Right hindlimb (tissue), 1 donor: ENCODE data around the gene CPPED1.

ENCODE experiments used
- DNase-seq: peaks from one replicate; pipeline ENCODE4 v3.0.0-alpha.2; 2018

CPPED1 gene

DNA sequence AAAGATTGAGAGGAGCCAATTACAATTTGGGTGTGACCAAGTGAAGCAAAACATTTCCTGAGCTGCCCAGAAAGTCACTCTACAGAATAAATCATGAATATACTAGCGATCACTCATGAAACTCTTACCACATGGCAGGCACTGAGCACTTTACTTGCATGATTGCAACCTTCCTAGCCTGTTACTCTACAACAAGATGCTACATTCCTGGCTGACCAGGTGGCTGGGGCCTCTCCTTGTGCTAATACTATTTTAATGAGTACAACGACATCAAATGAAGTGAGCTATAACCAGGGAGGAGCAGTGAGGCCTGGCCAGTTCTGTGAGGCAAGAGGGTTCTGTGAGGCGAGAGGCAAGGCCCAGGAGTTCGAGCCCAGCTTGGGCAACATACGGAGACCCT, 75.2 kb downstream of the CPPED1 start:
- no peak for DNase-seq

DNA sequence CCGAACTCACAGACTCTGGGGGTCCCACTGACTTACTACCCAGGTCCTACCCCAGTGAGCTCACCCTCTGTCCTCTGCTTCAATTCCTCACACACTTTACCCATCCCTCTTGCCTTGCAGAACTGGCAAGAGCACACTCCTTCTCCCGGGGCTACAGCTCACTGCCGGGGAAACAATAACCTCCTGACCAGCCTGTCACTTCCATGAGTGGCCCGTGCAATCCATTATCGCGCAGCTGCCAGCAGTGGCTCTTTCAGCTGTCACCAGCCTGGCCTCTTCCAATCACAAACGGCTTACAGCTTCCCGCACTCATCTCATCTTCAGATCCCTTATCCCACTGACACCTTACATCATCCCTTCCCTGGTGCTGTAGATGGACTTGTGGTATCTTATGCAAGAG, 79.5 kb downstream of the CPPED1 start:
- DNase-seq = no peak

DNA sequence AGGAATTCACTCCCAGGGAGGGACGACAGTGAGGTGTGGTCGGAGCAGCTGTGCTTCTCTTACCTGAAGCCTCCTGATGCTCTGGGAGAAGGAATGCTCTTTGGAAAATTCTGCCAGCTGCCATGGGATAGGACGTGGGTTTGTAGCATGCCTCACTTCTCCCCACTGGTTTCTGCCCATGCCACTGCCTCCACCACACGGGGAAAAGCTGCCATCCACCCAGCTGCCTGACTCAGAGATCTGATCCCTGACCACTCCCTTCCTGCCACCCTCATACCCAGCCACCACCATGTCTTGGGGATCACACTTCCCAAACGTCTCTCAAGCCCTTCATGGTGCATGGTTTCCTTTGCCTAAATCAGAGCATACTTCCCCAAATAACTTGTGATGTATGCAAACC, 80.0 kb downstream of the CPPED1 start:
- DNase-seq = no peak

DNA sequence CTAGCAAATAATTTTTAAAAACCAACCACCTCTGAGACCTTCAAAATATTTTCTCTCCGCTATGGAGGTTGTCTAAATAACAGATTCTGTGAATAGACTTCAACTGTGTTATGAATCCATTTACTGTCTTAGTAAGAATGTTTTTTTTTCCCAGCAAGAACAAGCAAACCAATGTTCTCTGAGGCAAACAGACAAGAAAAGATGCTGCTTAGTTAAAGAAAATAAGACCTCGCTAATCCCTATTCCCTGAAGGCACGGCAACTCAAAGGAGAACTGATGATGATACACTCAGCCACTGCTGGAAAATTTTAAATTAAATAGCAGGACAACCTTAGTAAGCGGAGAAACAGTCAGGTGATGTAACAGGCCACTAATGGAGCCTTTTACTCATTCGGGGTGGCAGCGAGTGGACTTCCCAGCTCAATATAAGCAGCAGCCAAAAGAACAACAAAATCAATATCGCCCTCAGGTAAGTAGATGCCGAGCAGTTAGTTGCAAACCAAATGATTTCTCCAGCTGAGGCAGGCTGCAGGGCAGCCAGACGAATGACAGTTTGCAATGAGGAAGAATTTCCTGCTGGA, 81.8 kb downstream of the CPPED1 start:
- peak; percentile 23 for DNase-seq

DNA sequence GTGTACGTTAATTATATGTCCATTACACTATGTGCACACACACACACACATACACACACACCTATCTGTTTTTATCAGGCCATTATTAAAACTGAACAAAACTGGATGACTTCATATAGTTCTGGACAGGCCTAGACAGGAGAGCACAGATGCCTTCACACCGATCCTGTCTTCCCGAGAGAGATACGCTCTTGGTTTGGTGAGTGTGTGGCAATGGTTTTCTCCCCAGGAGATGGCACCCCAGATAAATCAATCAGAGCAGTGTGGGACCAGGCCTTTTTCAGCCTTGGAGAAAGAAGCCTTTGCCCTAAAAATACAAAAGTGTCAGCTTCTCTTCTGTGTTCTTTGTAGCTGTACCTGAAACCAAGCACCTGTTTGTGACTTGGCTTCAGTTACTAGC, 83.7 kb downstream of the CPPED1 start:
- DNase-seq = no peak

DNA sequence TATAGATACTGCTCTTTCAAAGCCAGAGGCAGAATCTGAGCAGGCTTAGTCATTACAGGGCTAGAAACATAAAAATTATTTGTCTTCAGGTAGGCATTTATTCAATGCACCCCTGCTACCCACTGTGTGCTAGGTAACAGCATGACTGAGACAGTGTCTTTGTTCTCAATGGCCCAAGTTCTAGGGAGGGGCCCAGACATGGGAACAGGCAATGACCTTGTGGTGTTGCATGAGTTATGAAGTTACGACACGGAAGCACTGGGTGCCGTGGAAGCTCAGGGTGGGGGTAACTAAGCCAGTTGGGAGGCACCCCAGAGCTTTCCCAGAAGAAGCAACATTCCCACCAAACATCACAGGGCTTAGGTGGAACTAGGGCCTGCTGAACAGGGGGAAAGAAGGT, 87.0 kb downstream of the CPPED1 start:
- DNase-seq = no peak

DNA sequence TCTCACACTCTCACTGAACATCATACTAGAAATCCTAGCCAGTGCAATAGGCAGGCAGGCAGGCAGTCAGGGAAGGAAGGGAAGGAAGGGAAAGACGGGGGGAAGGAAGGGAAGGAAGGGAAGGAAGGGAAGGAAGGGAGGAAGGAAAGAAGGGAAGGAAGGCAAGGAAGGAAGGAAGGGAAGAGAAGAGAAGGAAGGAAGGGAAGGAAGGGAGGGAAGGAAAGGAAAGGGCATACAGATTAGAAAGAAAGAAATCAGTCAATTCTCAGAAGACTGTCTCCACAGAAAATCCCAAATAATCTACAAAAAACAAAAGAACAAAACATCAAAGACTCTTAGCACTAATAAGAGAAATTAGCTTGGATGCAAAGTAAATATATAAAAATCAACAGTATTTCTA, 93.9 kb downstream of the CPPED1 start:
- DNase-seq = no peak

DNA sequence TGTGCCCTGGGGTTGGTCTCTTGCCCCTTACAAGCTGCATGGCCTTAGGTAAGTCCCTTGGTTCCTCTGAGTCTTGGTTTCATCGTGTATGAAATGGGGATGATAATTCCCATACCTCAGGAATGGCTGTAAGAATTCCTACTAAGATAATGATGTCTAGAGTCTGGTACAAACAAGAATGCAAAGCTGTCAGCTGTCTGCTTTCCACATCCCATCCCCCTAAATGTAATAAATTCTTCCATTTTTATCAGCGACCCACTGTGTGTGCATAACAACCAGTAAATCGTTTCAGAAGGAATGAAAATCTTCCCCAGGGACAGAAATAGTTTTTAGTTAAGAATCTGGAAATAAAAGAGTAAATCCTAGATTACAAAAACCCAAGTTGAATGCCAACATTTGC, 95.4 kb downstream of the CPPED1 start:
- no peak for DNase-seq

DNA sequence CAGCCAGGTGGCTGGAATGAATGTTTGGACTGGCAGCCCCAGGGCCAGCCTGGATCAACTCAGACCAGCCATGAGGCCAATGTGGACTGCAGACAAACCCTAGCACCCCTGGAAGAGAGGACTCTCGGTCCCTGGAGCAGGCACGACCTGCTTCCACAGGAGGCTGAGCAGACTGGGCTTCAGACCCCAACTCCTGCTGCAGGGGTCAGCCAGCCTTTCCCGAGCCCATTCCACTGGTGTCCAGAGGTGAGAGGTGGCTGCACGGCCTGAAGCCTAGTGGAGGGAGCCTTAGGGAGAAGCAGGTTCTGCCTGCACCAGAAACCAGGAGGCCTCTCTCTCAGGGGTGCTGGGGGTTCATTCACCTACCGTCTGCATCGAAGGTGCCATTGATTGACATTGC, 97.1 kb downstream of the CPPED1 start:
- no peak for DNase-seq

DNA sequence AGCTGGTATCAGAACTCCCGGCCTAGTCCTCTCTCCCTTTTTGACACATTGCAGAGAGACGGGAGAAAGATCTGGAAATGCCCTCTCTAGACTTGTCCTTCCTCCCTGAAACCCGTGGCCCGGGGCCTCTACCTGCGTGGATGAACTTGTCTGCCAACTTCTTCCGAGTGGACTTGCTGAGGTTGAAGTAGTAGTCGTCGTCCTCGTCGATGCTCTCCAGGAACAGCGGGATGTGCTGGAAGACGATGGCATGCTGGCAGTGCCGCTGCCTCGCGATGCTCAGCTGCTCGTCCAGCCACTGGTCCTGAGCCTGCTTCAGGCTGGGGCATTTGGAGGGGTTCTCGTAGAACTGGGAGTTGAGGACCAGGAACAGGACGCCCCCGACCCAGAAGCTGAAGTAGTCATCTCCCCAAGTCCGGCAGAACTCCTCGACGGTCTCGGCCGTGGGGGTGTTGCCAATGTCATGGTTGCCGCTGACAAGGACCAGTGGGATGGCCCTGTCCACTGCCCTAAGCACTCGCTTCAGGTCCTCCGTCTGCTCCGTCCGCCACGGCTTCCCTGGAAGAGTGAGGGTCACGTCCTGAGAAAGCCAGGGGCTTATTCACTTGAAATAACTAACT, 99.1 kb downstream of the CPPED1 start:
- DNase-seq = no peak

DNA sequence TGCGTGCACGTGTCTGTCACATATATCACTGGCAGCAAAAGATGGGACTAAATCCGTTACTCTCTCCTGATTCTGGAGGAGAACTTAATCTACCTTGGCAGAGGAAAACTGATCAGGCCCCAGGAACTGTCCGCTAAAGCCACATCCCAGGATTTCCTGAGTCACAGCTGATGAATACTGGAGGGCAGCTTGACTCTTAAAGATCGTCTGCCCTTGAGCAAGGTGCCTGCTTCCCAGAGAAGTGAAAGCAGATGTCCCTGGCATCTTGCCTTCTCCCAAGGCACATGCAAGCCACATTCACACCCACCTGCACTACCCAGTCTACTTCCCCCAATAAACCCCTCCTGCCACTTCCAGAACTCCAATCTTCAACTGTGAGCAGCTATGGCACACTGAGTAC, 99.8 kb downstream of the CPPED1 start:
- DNase-seq = no peak

DNA sequence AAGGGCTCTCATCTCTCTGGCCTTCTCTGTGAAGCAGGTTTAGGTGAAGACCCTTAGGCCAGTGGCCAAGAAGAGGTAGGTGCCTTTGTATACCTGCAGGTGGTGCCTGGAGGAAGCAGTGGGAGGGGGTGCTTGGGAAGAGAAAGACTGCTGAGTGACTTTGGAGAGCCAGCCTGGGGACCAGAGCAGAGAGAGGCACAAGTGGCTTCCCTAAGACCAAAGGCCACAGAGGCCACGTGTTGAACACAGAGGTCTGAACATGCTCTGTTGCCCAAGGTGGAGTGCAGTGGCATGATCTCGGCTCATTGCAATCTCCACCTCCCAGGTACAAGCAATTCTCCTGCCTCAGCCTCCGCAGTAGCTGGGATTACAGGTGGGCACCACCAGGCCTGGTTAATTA, 103.5 kb downstream of the CPPED1 start:
- DNase-seq = no peak

DNA sequence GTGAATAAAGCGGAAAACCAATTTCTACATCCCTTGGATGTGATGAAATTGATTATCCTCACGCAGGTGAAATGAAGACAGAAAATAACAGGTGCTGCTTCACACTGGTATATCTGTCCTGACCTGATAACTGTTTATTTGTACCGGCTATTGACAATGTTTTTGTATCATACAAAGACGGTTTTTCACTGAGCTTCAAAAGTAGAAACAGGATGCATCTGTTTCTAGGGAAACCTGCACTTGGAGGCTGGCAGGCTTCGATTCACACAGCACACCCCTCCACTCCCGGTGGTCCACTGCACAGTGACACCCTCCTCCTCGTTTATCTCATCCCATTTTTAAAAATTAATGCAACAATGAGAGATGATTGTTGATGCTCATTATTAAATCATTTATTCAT, 104.5 kb downstream of the CPPED1 start:
- DNase-seq = no peak

DNA sequence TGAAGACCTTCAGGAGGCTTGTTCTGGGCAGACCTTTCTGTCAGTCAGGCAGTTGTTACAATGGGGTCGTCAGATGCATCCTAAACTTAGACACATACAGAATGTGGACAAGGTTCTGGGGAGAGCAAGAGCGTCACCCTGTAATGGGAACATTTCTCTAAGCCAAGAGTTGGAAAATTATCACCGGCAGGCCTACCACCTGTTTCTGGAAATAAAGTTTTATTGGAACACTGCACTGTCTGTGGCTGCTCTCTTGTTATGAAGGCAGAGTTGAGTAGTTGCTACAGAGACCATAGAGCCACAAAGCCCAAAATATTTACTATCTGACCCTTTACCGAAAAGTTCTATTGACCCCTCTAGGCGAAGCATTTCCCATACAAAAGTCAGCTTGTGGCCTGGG, 106.2 kb downstream of the CPPED1 start:
- no peak for DNase-seq

DNA sequence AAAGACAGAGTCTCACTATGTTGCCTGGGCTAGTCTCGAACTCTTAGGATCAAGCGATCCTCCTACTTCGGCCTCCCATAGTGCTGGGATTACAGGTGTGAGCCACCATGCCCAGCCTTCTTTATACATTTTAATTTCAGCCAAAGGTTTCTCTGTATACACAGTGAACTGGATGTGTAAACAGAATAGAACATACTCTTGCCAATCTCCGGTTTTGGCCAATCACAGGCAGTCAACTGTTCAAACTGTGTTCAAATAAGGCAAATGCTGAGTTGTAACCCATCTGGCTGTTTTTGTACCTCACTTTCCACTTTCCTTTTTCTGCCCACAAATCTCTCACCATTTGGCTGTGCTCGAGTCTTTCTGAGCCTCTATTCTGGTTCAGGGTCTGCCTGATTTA, 108.2 kb downstream of the CPPED1 start:
- no peak for DNase-seq

DNA sequence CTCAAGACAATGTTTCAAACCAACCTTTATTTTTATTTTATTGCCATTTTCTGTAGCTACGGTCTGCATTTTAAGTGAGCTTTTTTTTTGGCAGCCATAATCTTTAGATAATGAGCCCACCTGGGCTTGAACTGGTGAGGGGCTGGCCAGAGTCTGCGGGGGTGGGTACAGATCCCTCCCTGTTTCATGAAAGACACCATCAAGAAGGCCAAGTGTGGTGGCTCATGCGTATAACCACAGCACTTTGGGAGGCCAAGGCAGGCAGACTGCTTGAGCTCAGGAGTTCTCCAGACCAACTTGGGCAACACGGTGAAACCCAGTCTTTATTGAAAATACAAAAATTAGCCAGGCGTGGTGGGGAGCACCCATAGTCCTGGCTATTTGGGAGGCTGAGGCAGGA, 113.7 kb downstream of the CPPED1 start:
- DNase-seq = no peak

DNA sequence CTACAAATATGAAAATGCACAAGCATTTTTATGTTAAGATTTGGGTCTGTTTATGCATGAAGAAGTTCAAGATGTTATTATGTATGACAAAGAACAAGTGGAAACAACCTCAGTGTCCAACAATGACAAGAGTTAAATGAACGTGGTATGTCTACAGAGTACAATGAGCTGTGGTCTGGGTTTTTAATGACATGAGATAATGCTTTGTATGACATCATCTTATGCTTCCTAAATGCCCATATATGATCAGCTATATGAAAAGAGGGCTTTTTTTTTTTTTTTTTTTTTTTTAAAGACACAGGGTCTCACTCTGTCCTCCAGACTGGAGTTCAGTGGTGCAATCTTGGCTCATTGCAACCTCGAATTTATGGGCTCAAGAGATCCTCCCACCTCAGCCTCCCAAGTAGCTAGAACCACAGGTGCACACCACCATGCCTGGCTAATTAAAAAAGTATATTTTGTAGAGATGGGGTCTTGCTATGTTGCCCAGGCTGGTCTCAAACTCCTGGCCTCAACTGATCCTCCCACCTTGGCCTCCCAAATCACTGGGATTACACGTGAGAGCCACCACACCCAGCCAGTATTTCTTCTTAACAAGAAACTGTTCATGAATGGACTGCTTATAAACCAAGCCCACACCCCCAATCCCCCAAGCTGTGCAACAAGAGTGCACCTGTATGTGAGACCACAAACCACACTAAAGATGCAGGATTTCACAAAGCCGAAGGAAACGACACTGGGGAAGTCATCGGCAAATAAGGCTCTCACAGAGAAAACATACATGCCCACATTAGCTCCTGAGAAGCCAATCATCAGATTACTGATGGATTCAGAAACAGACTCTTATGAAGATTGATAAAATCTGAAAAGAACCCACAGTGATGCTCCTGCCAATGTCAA, 114.5 kb downstream of the CPPED1 start:
- DNase-seq = no peak

DNA sequence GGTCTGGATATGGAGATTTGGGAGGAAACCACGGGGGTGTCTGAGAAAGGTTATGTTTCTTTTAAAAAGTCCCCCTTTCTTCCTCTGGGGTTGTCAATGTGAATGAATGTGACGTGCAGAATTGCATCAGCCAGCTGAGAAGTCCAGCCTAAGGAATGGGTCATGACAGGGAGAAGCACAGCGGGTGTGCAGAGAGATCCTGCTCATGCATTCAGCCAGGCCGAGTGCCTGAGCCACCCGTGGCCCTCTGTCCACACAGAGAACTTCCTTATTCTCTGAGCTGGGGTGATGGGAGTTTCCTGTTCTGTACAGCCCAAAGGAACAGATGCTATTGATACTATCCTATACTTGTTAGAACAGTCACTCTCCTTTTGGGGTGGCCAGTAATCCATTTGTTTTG, 117.9 kb downstream of the CPPED1 start:
- DNase-seq = no peak

DNA sequence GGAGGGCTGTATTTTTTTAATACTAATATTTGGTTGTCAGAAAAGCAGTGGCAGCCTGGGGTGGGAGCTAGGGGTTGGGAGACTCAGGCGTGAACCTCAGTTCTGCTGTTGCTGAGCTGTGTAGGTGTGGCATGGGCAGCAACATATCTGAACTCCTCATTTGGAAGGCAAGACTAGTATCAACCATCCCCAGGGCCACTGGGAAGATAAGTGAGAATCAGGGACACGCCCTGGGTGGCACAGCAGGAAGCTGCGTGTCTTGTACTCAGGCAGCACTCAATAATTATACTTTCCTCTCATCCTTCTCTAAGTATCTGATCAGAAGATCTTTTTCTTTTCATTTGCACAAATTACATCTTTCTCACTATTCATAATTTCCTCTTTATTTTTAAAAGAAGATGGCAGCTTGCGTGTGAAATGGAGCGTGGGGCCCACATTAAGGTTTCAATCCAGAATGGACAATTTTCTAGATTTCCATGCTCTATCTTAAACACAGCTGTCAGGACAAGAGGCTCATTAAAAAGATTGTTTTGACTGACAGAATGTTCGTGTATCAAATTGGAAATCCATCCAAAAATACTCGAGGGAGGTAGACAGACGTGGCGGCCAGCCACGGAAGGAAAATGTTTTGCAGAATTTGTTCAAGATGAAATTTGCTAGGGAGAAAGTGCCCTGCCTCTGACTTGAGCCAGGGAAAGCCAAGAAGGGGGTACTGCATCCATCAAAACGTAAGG, 121.1 kb downstream of the CPPED1 start:
- no peak for DNase-seq

DNA sequence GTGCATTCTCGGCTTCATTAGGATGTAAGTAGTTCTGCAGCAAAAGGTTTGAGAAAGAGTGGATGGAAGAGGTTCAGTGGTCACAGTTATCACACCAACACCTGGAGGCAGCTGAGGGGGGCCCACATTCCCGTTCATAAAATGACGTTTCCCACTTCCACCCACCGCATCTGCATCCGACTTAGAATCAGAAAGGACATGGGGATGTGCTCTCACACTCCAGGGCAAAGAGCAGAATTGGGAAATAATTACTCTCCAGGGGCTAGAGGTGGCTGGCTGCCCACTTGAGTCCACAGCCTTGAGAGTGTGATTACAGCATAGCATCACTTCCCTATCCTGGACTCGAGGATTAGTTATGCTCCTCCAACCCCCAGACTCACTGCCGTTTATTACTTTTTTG, 122.0 kb downstream of the CPPED1 start:
- DNase-seq = no peak

DNA sequence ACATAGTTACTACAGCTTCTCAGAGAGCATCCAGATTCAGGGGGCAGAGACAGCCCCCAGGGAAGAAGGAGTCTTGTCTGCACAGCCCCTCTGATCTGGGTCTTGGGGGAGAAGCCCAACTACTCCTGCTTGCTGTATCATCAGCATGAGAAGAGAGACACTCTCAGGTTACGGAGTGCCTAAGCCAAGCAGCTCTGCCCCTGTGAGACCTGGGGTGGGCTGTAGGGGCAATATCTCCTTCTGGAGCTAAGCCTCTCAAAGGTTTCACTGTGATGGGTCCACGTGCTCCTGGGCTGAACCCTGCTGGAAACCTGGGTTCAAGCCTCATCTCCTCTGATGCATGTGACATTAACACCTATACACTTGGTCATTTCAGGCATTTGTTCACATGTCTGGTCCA, 123.2 kb downstream of the CPPED1 start:
- no peak for DNase-seq

DNA sequence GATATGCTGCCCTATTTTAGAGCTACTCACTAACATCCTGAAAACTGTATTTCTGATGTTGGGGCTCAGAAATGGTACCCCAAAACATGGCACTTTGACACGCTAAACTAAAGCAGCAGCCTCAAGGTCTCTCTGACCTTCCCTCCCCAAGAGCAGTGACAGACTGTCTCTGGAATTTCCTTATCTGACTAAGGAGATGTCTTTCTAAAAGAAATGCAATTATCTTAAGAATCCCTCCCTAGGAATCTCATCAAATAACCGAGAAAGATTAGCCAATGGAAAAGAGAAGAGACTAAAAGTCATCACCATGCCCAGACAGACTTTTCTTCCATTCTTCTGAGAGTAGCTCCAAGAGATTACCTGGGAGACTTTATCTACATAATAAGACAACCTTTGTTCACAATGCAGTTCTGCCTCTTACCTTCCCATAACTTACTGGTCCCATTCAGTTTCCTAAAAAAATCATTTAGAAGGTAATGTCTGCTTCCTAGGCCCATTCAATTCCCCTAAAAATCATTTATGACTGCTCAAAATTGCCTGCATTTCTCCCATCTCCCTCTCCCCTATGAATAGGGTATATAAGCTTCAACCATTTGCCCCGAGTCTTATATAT, 123.9 kb downstream of the CPPED1 start:
- DNase-seq = no peak

DNA sequence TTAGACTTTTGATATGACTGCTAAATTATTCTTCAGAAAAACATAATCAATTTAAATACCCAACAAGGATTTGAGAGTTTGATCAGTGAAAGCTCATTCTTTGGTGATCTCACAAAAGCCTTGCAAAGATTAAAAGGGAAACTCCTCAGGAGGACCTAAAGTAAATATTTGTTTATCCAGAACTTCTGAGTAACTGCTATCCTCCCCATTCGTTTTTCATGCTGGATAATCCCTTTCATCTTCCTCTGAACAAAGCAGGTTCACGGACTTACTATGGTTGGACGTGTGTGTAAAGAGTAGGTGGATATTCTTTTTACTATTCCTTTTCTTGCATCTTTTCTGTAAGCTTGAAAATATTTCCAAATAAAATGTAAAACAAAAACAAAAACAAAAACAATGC, 124.7 kb downstream of the CPPED1 start:
- DNase-seq = no peak
